Gastroesophageal sphincter (tissue), 3 donors: ENCODE data around the gene BAIAP3.

ENCODE experiments used
- CTCF ChIP-seq, 4 experiments: fragments of 200-600 bp in 2 of 4; fragments of 450-650 bp in 2 of 4; sonication (generic) in 1 of 4; IDR thresholded peaks; one replicate each; pipeline ENCODE4 v1.5.1; 2017 to 2019; ENCODE audit warnings: antibody characterized with exemption in 4 of 4, mild to moderate bottlenecking in 2 of 4, moderate library complexity in 2 of 4
- POLR2A ChIP-seq, 2 donors: fragments of 450-650 bp; IDR thresholded peaks; one replicate each; pipeline ENCODE4 v1.6.1; 2017; ENCODE audit warnings: antibody characterized with exemption in 2 of 2, mild to moderate bottlenecking in 2 of 2, moderate library complexity in 1 of 2
- POLR2AphosphoS5 ChIP-seq: sonication (generic); formaldehyde crosslinking; IDR thresholded peaks from one replicate; pipeline ENCODE4 v1.6.1; 2017; ENCODE audit warnings: antibody characterized with exemption

GRCh38 chr16:1395444-1396031, 62.1 kb downstream of the BAIAP3 start:
- TF ChIP-seq CTCF (IDR thresholded peaks at IDR 0.05) (no peak), POLR2A (IDR thresholded peaks at IDR 0.05) (no peak), POLR2AphosphoS5 (no peak)
